Measurements from ENCODE around the gene TWF2. TPM values are rescaled to one million over a fixed set of nuclear protein-coding genes. Genes with fewer than 3 reads are reported as not detected.
"Not testable (repeated sequence)": the region's sequence is repeated elsewhere in the genome, so short reads cannot be mapped to it uniquely, and the experiment has no call there.

The TWF2 gene
- total RNA-seq, 1 donor from 2014 or later, result 26.6 TPM

DNA sequence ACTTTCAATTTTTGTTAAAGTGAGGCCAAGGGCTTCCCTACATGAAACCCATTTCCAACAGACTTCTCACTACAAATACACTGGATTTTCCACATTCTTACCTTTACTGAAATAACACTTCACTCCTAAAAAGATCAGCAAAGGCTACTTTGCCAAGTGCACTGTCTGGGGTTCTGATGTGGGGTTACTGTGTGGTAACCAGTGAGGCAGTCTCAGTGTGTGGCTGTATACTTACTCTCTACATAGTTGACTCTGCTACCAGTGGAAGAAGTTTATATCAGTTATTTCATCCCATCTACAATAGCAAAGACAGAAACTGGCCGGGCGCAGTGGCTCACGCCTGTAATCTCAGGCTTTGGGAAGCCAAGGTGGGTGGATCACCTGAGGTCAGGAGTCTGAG lies 33.9 kb upstream of the TWF2 start:
- Mint-ChIP-seq H3K9me3 (no peaks in the 10 kb centered on the region), H3K4me3 (no peak overlapping the region), H3K27me3 (ENCODE audit: low read depth) (no peaks in the 10 kb centered on the region), H3K27ac (peak overlapping the region; percentile 18), H3K4me1 (peaks cover 48% of the 10 kb centered on the region), H3K36me3 (peaks cover 25% of the 10 kb centered on the region)
- TF ChIP-seq CTCF (IDR thresholded peaks at IDR 0.05; ENCODE audit: unreplicated experiment), result no peak
- no peak for DNase-seq (ENCODE audit: low spot score in 2 of 2, unreplicated experiment in 2 of 2)

- H3K36me3 Mint-ChIP-seq, result peaks cover 30% of the 10 kb centered on the region
- not testable (repeated sequence) for H3K9me3 Mint-ChIP-seq
Measured at GRCh38 chr3:52272172-52272571, 33.2 kb upstream of the TWF2 start.

DNA sequence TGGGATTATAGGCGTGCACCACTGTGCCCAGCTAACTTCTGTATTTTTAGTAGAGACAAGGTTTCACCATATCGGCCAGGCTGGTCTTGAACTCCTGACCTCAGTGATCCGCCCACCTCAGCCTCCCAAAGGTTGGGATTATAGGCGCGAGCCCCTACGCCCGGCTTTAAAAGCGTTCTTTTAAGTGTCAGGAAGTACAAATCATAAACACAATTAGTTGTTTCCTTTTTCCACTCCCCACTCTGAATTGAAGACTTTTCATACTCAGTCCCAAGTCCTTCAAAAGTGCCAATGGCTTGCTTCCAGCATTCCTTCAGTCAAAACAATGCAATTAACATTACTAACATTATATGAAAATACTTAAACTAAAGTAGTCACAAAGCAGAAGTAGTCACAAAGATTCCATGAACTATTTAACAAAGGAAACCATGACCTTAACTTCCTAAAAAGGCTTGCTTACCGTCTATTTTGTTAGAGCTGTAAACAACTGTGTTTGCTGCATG lies 31.3 kb upstream of the TWF2 start:
- Mint-ChIP-seq H3K27me3 (ENCODE audit: low read depth) (no peaks in the 10 kb centered on the region), H3K9me3 (no peaks in the 10 kb centered on the region), H3K4me1 (peaks cover 29% of the 10 kb centered on the region), H3K27ac (peak overlapping the region; percentile 51), H3K36me3 (peaks cover 41% of the 10 kb centered on the region), H3K4me3 (no peak overlapping the region)
- TF ChIP-seq CTCF (IDR thresholded peaks at IDR 0.05; ENCODE audit: unreplicated experiment), result no peak
- no peak for DNase-seq (ENCODE audit: low spot score in 2 of 2, unreplicated experiment in 2 of 2)

More at GRCh38 chr3:52272172-52272571, 33.2 kb upstream of the TWF2 start:
- H3K27ac Mint-ChIP-seq; H3K27me3 Mint-ChIP-seq (ENCODE audit: low read depth); H3K4me3 Mint-ChIP-seq; DNase-seq (ENCODE audit: low spot score in 2 of 2, unreplicated experiment in 2 of 2): not testable (repeated sequence)
- H3K4me1 Mint-ChIP-seq, result peaks cover 44% of the 10 kb centered on the region

- H3K4me1 Mint-ChIP-seq, result peaks cover 26% of the 10 kb centered on the region
- H3K27ac Mint-ChIP-seq, result no peak overlapping the region
- no peak for DNase-seq (ENCODE audit: low spot score in 2 of 2, unreplicated experiment in 2 of 2)
- TF ChIP-seq CTCF (IDR thresholded peaks at IDR 0.05; ENCODE audit: unreplicated experiment), result no peak
- H3K27me3 Mint-ChIP-seq (ENCODE audit: low read depth), result no peaks in the 10 kb centered on the region
- H3K36me3 Mint-ChIP-seq, result peaks cover 40% of the 10 kb centered on the region
- H3K9me3 Mint-ChIP-seq, result no peaks in the 10 kb centered on the region
- no peak overlapping the region for H3K4me3 Mint-ChIP-seq
Measured at GRCh38 chr3:52269776-52270175, 30.8 kb upstream of the TWF2 start.

DNA sequence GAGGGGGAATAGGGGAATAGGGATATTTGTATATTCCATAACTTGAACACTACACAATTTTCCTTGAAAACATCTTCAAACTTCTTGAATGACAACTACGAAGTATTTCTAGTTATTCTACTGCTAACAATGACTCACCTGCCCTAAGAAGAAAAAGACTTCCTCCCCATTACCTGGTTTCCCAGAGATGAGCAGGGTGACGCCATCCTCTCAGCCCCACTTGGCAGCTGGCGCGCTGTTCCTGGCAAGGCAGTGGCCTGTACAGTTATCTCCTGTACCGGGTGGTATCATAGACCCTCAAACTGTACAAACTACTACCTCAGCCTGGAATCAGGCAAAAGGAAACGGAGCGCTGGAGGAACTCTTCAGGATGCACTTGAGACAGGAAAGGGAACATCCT lies 29.1 kb upstream of the TWF2 start:
- Mint-ChIP-seq H3K4me3 (no peak overlapping the region), H3K4me1 (peaks cover 26% of the 10 kb centered on the region), H3K36me3 (peaks cover 42% of the 10 kb centered on the region), H3K27ac (peak overlapping the region; percentile 30), H3K27me3 (ENCODE audit: low read depth) (no peaks in the 10 kb centered on the region), H3K9me3 (no peaks in the 10 kb centered on the region)
- no peak for TF ChIP-seq CTCF (IDR thresholded peaks at IDR 0.05; ENCODE audit: unreplicated experiment)
- DNase-seq (ENCODE audit: low spot score in 2 of 2, unreplicated experiment in 2 of 2), result no peak

DNA sequence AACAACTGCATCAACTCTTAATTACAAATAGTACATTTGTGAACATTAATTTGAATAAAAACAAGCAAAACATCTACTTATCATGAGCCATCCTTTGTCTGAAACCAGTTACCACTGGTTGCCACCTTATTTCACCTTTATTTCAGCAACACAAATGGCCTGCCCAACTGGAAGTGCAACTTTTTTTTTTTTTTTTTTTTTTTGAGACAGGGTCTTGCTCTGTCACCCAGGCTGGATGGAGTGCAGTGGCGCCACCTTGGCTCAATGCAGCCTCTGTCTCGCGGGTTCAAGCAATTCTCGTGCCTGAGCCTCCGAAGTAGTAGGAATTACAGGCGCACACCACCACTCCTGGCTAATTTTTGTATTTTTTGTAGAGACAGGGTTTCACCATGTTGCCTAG lies 26.4 kb upstream of the TWF2 start:
- H3K4me3 Mint-ChIP-seq, result no peak overlapping the region
- DNase-seq (ENCODE audit: low spot score in 2 of 2, unreplicated experiment in 2 of 2), result no peak
- no peaks in the 10 kb centered on the region for H3K27me3 Mint-ChIP-seq (ENCODE audit: low read depth)
- H3K9me3 Mint-ChIP-seq, result no peaks in the 10 kb centered on the region
- TF ChIP-seq CTCF (IDR thresholded peaks at IDR 0.05; ENCODE audit: unreplicated experiment), result no peak
- peaks cover 7% of the 10 kb centered on the region for H3K4me1 Mint-ChIP-seq
- no peak overlapping the region for H3K27ac Mint-ChIP-seq
- H3K36me3 Mint-ChIP-seq, result peaks cover 53% of the 10 kb centered on the region
